Endothelial cell of umbilical vein (primary cell): Measurements from ENCODE around the gene NFIA. TPM values are rescaled to one million over a fixed set of nuclear protein-coding genes. Genes with fewer than 3 reads are reported as not detected.

Source experiments
- BruUV-seq: library from RNA; stranded (reverse); fragments of 400-500 nt; replicated peaks from 2 replicates; lab custom pipeline; 2021; lab: Mats Ljungman, UMichigan
- CTCF ChIA-PET: fragments of 300-600, 350-600 bp; sonication (Branson Sonifier 250); formaldehyde crosslinking; loops from one replicate; lab custom pipeline; 2021; ENCODE audit warnings: antibody characterized with exemption, inconsistent platforms; lab: Charles Lee
- POLR2A ChIA-PET: fragments of 300-600, 350-600 bp; sonication (Branson Sonifier 250); formaldehyde crosslinking; loops from one replicate; lab custom pipeline; 2021; ENCODE audit warnings: antibody characterized with exemption, inconsistent platforms; lab: Charles Lee
- DNase-seq: peaks from one replicate; pipeline ENCODE4 v3.0.0-alpha.2; 2011; ENCODE audit warnings: low read depth, low spot score
- FAIRE-seq: peaks from 2 replicates; lab custom pipeline; 2011; peaks lifted over from hg19 to GRCh38; lab: Jason Lieb, UNC
- H2AFZ ChIP-seq: 2 replicates; pipeline ENCODE4 v1.6.0; 2012; ENCODE audit warnings: low read depth, low read length, control low read depth, inconsistent platforms
- H3K27ac ChIP-seq: 2 replicates; pipeline ENCODE4 v1.5.1; 2011; ENCODE audit warnings: low read depth, mild to moderate bottlenecking, control low read depth, low read length, moderate library complexity; ENCODE audit not compliant: insufficient read depth
- H3K27me3 ChIP-seq, 2 experiments: 2 replicates each; pipeline versions ENCODE4 v1.6.0 to v1.6.1; 2011; ENCODE audit warnings: low read length in 2 of 2, mixed read lengths in 1 of 2; ENCODE audit not compliant: control insufficient read depth in 2 of 2, insufficient read depth in 2 of 2
- H3K36me3 ChIP-seq, 2 experiments: 2 replicates in 1 of 2; 3 replicates in 1 of 2; pipeline ENCODE4 v1.5.1; 2011; ENCODE audit warnings: low read length in 2 of 2, mild to moderate bottlenecking in 1 of 2, moderate library complexity in 1 of 2; ENCODE audit not compliant: control insufficient read depth in 2 of 2, insufficient read depth in 2 of 2; ENCODE audit errors: extremely low read depth in 1 of 2
- H3K4me1 ChIP-seq: 3 replicates; pipeline ENCODE4 v1.5.1; 2011; ENCODE audit warnings: mild to moderate bottlenecking, low read length; ENCODE audit not compliant: control insufficient read depth, insufficient read depth; ENCODE audit errors: extremely low read depth
- H3K4me2 ChIP-seq: 2 replicates; pipeline ENCODE4 v1.6.1; 2011; ENCODE audit warnings: low read length, control low read depth, mixed read lengths; ENCODE audit not compliant: insufficient read depth
- H3K4me3 ChIP-seq, 3 experiments: fragments of 200-600 bp in 1 of 3; sonication (generic), shearing (Covaris generic) in 1 of 3; replicated peaks in 1 of 3; 2 replicates each; pipeline ENCODE4 v1.5.1; 2011 to 2016; ENCODE audit warnings: control low read depth in 3 of 3, low read length in 3 of 3, mild to moderate bottlenecking in 2 of 3, inconsistent platforms in 1 of 3, low read depth in 1 of 3, moderate library complexity in 1 of 3; ENCODE audit not compliant: insufficient read depth in 1 of 3
- H3K79me2 ChIP-seq: 2 replicates; pipeline ENCODE4 v1.6.0; 2012; ENCODE audit warnings: low read length, inconsistent platforms; ENCODE audit not compliant: control insufficient read depth, insufficient read depth
- H3K9ac ChIP-seq: replicated peaks from 2 replicates; pipeline ENCODE3; 2011; ENCODE audit warnings: low read length, control low read depth; ENCODE audit not compliant: insufficient read depth; ENCODE audit errors: extremely low read depth
- H3K9me1 ChIP-seq: replicated peaks from 3 replicates; pipeline ENCODE4 v1.6.0; 2011; ENCODE audit warnings: mild to moderate bottlenecking, low read length; ENCODE audit not compliant: control insufficient read depth, insufficient read depth; ENCODE audit errors: extremely low read depth
- H3K9me3 ChIP-seq: replicated peaks from 2 replicates; pipeline ENCODE4 v1.5.1; 2012; ENCODE audit warnings: low read length, inconsistent platforms; ENCODE audit not compliant: control insufficient read depth, insufficient read depth
- H4K20me1 ChIP-seq: replicated peaks from 2 replicates; pipeline ENCODE3; 2011; ENCODE audit warnings: mild to moderate bottlenecking, low read length; ENCODE audit not compliant: control insufficient read depth, insufficient read depth; ENCODE audit errors: extremely low read depth
- EZH2 ChIP-seq: IDR thresholded peaks from 2 replicates; pipeline ENCODE4 v1.6.1; 2012; ENCODE audit warnings: borderline replicate concordance, low read depth, mild to moderate bottlenecking, moderate library complexity, low read length, inconsistent platforms; ENCODE audit not compliant: severe bottlenecking
- FOS ChIP-seq: IDR thresholded peaks from 2 replicates; pipeline ENCODE4 v1.6.1; 2011; ENCODE audit warnings: mild to moderate bottlenecking, low read length, moderate library complexity, borderline replicate concordance; ENCODE audit not compliant: insufficient read depth
- GATA2 ChIP-seq: IDR thresholded peaks from 2 replicates; pipeline ENCODE4 v1.7.0; 2011; ENCODE audit warnings: low read depth, mild to moderate bottlenecking, moderate library complexity, mixed read lengths, low read length; ENCODE audit not compliant: insufficient read length, insufficient read depth
- JUN ChIP-seq: IDR thresholded peaks from 2 replicates; pipeline ENCODE4 v1.6.1; 2011; ENCODE audit warnings: borderline replicate concordance, low read depth; ENCODE audit not compliant: insufficient read length, insufficient read depth
- MYC ChIP-seq: IDR thresholded peaks from one replicate; pipeline ENCODE4 v1.6.1; 2011; ENCODE audit warnings: mild to moderate bottlenecking, low read depth, low read length
- POLR2A ChIP-seq: IDR thresholded peaks from 2 replicates; pipeline ENCODE4 v1.6.1; 2012; ENCODE audit warnings: low read depth, mild to moderate bottlenecking, control low read depth, low read length
- POLR2AphosphoS5 ChIP-seq: IDR thresholded peaks from 2 replicates; pipeline ENCODE4 v1.6.1; 2012; ENCODE audit warnings: low read depth, mild to moderate bottlenecking, control low read depth, low read length, moderate library complexity; ENCODE audit not compliant: insufficient read depth
- dilution Hi-C: fragments of 300-500 bp; cut with MboI; formaldehyde crosslinking; loops from one replicate; pipeline ENCODE4 v1.15.0; 2019; ENCODE audit warnings: low sequenced_read_pairs; ENCODE audit not compliant: extremely low pct_ligation_motif_present
- intact Hi-C: fragments of 100-400 bp; cut with micrococcal nuclease; formaldehyde crosslinking; loops from one replicate; pipeline ENCODE4 v1.10.0; 2022
- polyA plus RNA-seq, 4 experiments: library from polyadenylated mRNA; depleted of rRNA in 3 of 4; stranded (reverse) in 3 of 4; unstranded in 1 of 4; fragments of >200 nt; gene quantifications; 2 replicates each; pipeline versions ENCODE4 v1.2.1 to v1.2.3, GENCODE V29; 2011 to 2012; ENCODE audit warnings: missing spikeins in 1 of 4
- total RNA-seq: library from RNA; stranded (reverse); gene quantifications from 2 replicates; pipeline ENCODE4 v1.2.3, GENCODE V29; 2021
- TF ChIP-seq, protein P1 (sequence below): IDR thresholded peaks from 2 replicates; pipeline ENCODE4 v1.6.1; 2011; ENCODE audit not compliant: insufficient read depth, insufficient read length
- TF ChIP-seq, protein P2 (sequence below), 2 donors: IDR thresholded peaks; 1 replicate in 1 of 2; 2 replicates in 1 of 2; pipeline ENCODE4 v1.5.1; 2011; ENCODE audit warnings: low read length in 2 of 2, mild to moderate bottlenecking in 2 of 2, moderate library complexity in 2 of 2, control low read depth in 1 of 2, inconsistent platforms in 1 of 2, low read depth in 1 of 2; ENCODE audit not compliant: insufficient read depth in 1 of 2; ENCODE audit errors: extremely low read depth in 1 of 2

NFIA gene
- total and polyA plus RNA-seq, 2 donors (not counting 3 experiments of a cell fraction or from before 2014, with no cell fraction given): 25.5 to 47.0 TPM

DNA sequence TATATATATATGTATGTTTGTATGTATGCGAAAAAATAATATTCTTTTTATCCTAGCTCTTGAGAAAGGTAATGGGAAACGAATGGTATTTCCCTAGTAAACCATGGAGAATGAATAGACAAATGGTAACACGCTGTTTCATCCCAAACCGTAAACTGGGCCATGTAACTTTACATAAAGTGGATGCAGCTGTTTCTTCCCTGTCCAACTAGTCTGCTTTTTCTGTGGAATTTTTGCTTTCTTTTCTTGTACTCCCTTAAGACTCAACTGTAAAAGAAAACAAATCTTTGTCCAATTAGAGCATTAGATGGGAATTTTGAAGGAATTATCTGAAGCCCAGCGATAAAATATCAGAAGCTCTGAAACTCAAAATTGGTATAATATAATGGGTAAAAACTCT is 198.1 kb downstream of the NFIA start:
- H3K4me1 ChIP-seq: no peaks in the 10 kb centered on the region
- CTCF ChIA-PET: interaction anchor here (1.2 to 1.8 kb wide), 3 partner anchors 11 to 23 kb away, joined by 3 to 4 read pairs (median 4); no protein-coding TSS in a partner anchor
- no peaks in the 10 kb centered on the region for H3K9me1 ChIP-seq
- no peak overlapping the region for H3K4me2 ChIP-seq
- no peaks in the 10 kb centered on the region for H3K9me3 ChIP-seq
- POLR2A ChIA-PET: no interaction called here
- H3K4me3 ChIP-seq: no peak overlapping the region
- dilution Hi-C loops: no loop called here
- H3K9ac ChIP-seq: no peak overlapping the region
- no peak overlapping the region for H2AFZ ChIP-seq
- H3K36me3 ChIP-seq: no peaks in the 10 kb centered on the region
- DNase-seq (no peak), FAIRE-seq (no peak)
- no peaks in the 10 kb centered on the region for H3K27me3 ChIP-seq
- BruUV-seq: no TSS peak
- no peak overlapping the region for H3K27ac ChIP-seq
- no peaks in the 10 kb centered on the region for H3K79me2 ChIP-seq
- intact Hi-C loops: no loop called here
- no peaks in the 10 kb centered on the region for H4K20me1 ChIP-seq
- TF ChIP-seq GATA2 (no peak), POLR2AphosphoS5 (no peak), FOS (no peak), MYC (no peak), EZH2 (no peak), JUN (no peak), POLR2A (no peak)
- TF ChIP-seq, protein P1, sequence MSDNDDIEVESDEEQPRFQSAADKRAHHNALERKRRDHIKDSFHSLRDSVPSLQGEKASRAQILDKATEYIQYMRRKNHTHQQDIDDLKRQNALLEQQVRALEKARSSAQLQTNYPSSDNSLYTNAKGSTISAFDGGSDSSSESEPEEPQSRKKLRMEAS: no peak
- TF ChIP-seq, protein P2, sequence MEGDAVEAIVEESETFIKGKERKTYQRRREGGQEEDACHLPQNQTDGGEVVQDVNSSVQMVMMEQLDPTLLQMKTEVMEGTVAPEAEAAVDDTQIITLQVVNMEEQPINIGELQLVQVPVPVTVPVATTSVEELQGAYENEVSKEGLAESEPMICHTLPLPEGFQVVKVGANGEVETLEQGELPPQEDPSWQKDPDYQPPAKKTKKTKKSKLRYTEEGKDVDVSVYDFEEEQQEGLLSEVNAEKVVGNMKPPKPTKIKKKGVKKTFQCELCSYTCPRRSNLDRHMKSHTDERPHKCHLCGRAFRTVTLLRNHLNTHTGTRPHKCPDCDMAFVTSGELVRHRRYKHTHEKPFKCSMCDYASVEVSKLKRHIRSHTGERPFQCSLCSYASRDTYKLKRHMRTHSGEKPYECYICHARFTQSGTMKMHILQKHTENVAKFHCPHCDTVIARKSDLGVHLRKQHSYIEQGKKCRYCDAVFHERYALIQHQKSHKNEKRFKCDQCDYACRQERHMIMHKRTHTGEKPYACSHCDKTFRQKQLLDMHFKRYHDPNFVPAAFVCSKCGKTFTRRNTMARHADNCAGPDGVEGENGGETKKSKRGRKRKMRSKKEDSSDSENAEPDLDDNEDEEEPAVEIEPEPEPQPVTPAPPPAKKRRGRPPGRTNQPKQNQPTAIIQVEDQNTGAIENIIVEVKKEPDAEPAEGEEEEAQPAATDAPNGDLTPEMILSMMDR (IDR thresholded peaks at IDR 0.05; ENCODE audit: extremely low read depth in 1 of 2, insufficient read depth in 1 of 2, low read depth in 1 of 2, low read length in 2 of 2): no peak
